K562 (cell line): ENCODE measurements around the gene INPP5K. TPM values are rescaled to one million over a fixed set of nuclear protein-coding genes. Genes with fewer than 3 reads are reported as not detected.

Source experiments
- ATAC-seq: fragments of 200-7000 bp; cut with Tn5 transposase; 3 replicates; pipeline ENCODE4 v1.9.1; 2020; ENCODE audit warnings: moderate library complexity
- BruUV-seq: library from RNA; stranded (reverse); fragments of 400-500 nt; replicated peaks from 2 replicates; lab custom pipeline; 2021; lab: Mats Ljungman, UMichigan
- CTCF ChIA-PET: fragments of 300-600 bp; formaldehyde crosslinking; extraction: SDS; loops from one replicate; lab custom pipeline; 2021; ENCODE audit warnings: low intra/inter-chr PET ratio; lab: Yijun Ruan, JAX
- POLR2A ChIA-PET: fragments of 300-600, 350-650 bp; sonication (Branson Sonifier 250); formaldehyde crosslinking; extraction: SDS; loops from one replicate; lab custom pipeline; 2021; ENCODE audit warnings: antibody characterized with exemption, inconsistent platforms; lab: Yijun Ruan, JAX
- DNase-seq, 4 experiments: peaks; one replicate each; pipeline versions ENCODE4 v3.0.0 to v3.0.0-alpha.2; 2011 to 2018; ENCODE audit warnings: low spot score in 3 of 4, mixed read lengths in 3 of 4; ENCODE audit errors: extremely low read depth in 1 of 4
- FAIRE-seq: peaks from 2 replicates; lab custom pipeline; 2011; peaks lifted over from hg19 to GRCh38; lab: Jason Lieb, UNC
- H2AFZ ChIP-seq: 2 replicates; pipeline ENCODE4 v1.6.0; 2011; ENCODE audit warnings: low read depth, low read length, control low read depth, inconsistent platforms
- H3K27ac ChIP-seq: fragments of 200-600 bp; 3 replicates; pipeline ENCODE4 v1.8.0; 2011; ENCODE audit warnings: low read depth, mild to moderate bottlenecking, control low read depth, inconsistent platforms, low read length, moderate library complexity, mixed read lengths; ENCODE audit errors: extremely low read depth
- H3K27me3 ChIP-seq, 2 experiments: fragments of 300-600 bp in 1 of 2; 2 replicates in 1 of 2; 3 replicates in 1 of 2; pipeline versions ENCODE4 v1.6.0 to v1.8.0; 2011; ENCODE audit warnings: inconsistent platforms in 2 of 2, low read length in 2 of 2, mild to moderate bottlenecking in 1 of 2, mixed read lengths in 1 of 2, moderate library complexity in 1 of 2; ENCODE audit not compliant: control insufficient read depth in 2 of 2, insufficient read depth in 2 of 2
- H3K36me3 ChIP-seq: fragments of 300-600 bp; 3 replicates; pipeline ENCODE4 v1.8.0; 2011; ENCODE audit warnings: mild to moderate bottlenecking, low read length, inconsistent platforms; ENCODE audit not compliant: control insufficient read depth, insufficient read depth
- H3K4me1 ChIP-seq, 2 experiments: fragments of 200-600 bp in 1 of 2; replicated peaks in 1 of 2; 2 replicates in 1 of 2; 3 replicates in 1 of 2; pipeline versions ENCODE4 v1.5.1 to v1.8.0; 2011; ENCODE audit warnings: inconsistent platforms in 2 of 2, low read length in 2 of 2, mild to moderate bottlenecking in 1 of 2, mixed read lengths in 1 of 2, moderate library complexity in 1 of 2; ENCODE audit not compliant: control insufficient read depth in 2 of 2, insufficient read depth in 2 of 2
- H3K4me2 ChIP-seq: 2 replicates; pipeline ENCODE4 v1.6.1; 2011; ENCODE audit warnings: low read length, control low read depth, inconsistent platforms, mixed read lengths; ENCODE audit not compliant: insufficient read depth
- H3K4me3 ChIP-seq: fragments of 200-600 bp; sonication (generic), shearing (Covaris generic); 2 replicates; pipeline ENCODE4 v1.5.1; 2016; ENCODE audit warnings: control low read depth, inconsistent platforms
- H3K79me2 ChIP-seq: fragments of 200-600 bp; 3 replicates; pipeline ENCODE4 v1.8.0; 2011; ENCODE audit warnings: low read length, inconsistent platforms; ENCODE audit not compliant: control insufficient read depth, insufficient read depth
- H3K9ac ChIP-seq, 2 experiments: 2 replicates each; pipeline versions ENCODE4 v1.6.0 to v1.6.1; 2011; ENCODE audit warnings: low read depth in 2 of 2, low read length in 2 of 2, control low read depth in 1 of 2, inconsistent platforms in 1 of 2, mild to moderate bottlenecking in 1 of 2, mixed read lengths in 1 of 2; ENCODE audit not compliant: insufficient read depth in 1 of 2
- H3K9me1 ChIP-seq: one replicate; pipeline ENCODE4 v1.6.0; 2011; ENCODE audit warnings: inconsistent platforms, mild to moderate bottlenecking, low read length, moderate library complexity; ENCODE audit not compliant: control insufficient read depth, insufficient read depth
- H3K9me3 ChIP-seq: replicated peaks from 2 replicates; pipeline ENCODE4 v1.5.1; 2011; ENCODE audit warnings: low read depth, low read length, inconsistent platforms; ENCODE audit not compliant: control insufficient read depth, insufficient read depth
- H4K20me1 ChIP-seq: replicated peaks from 2 replicates; pipeline ENCODE4 v1.6.1; 2011; ENCODE audit warnings: low read length, inconsistent platforms, mixed read lengths; ENCODE audit not compliant: control insufficient read depth, insufficient read depth
- CXXC5 ChIP-seq: fragments of 250-450 bp; sonication (Bioruptor Pico); IDR thresholded peaks from 2 replicates; pipeline ENCODE4 v1.8.0; 2022; ENCODE audit warnings: inconsistent platforms, mild to moderate bottlenecking, moderate library complexity
- ILK ChIP-seq: fragments of 450-650 bp; IDR thresholded peaks from 2 replicates; pipeline ENCODE4 v1.6.1; 2016; ENCODE audit warnings: missing genetic modification characterization, low read depth, mild to moderate bottlenecking, missing compliant biosample characterization, moderate library complexity, borderline replicate concordance
- PHF20 ChIP-seq: fragments of 450-650 bp; IDR thresholded peaks from 2 replicates; pipeline ENCODE4 v1.6.1; 2018; ENCODE audit not compliant: partially characterized antibody
- POLR2AphosphoS2 ChIP-seq: IDR thresholded peaks from 2 replicates; pipeline ENCODE4 v1.6.1; 2012; ENCODE audit warnings: low read length, improper control_type of control experiment
- POLR3A ChIP-seq: IDR thresholded peaks from 2 replicates; pipeline ENCODE4 v1.6.1; 2011; ENCODE audit warnings: borderline replicate concordance, mild to moderate bottlenecking, moderate library complexity; ENCODE audit not compliant: insufficient read length, insufficient read depth; ENCODE audit errors: extremely low read depth
- PPARD ChIP-seq: fragments of 250-450 bp; sonication (Bioruptor Pico); IDR thresholded peaks from 2 replicates; pipeline ENCODE4 v1.8.0; 2022; ENCODE audit warnings: inconsistent platforms, mild to moderate bottlenecking, moderate library complexity
- SREBF2 ChIP-seq: sonication (generic); formaldehyde crosslinking; IDR thresholded peaks from 2 replicates; pipeline ENCODE4 v1.4.0; 2020; ENCODE audit warnings: mild to moderate bottlenecking, missing genetic modification reagents
- TRIM28 ChIP-seq: fragments of 450-650 bp; IDR thresholded peaks from 2 replicates; pipeline ENCODE4 v1.6.1; 2017
- ZBTB26 ChIP-seq: fragments of 450-650 bp; formaldehyde crosslinking; IDR thresholded peaks from 2 replicates; pipeline ENCODE4 v1.4.0; 2022; ENCODE audit warnings: missing genetic modification characterization
- ZNF239 ChIP-seq: fragments of 250-450 bp; sonication (Bioruptor Pico); IDR thresholded peaks from 2 replicates; pipeline ENCODE4 v1.4.0; 2020; ENCODE audit warnings: mild to moderate bottlenecking
- ZNF740 ChIP-seq, 3 experiments: fragments of 200-800 bp in 1 of 3; sonication (Bioruptor generic) in 1 of 3; sonication (generic) in 1 of 3; formaldehyde crosslinking in 1 of 3; IDR thresholded peaks; 2 replicates each; pipeline versions ENCODE4 v1.6.1 to v1.8.0; 2016 to 2022; ENCODE audit warnings: mild to moderate bottlenecking in 2 of 3, missing compliant biosample characterization in 2 of 3, missing genetic modification characterization in 2 of 3, missing genetic modification reagents in 1 of 3
- WGBS: fragments of 100-300 bp; shearing (Covaris generic); methylation state at CpG from one replicate; pipeline ENCODE4 v1.1.6; 2016; ENCODE audit warnings: low coverage, mixed read lengths; ENCODE audit not compliant: insufficient coverage; ENCODE audit errors: missing lambda C conversion rate; 5-methylcytosine and 5-hydroxymethylcytosine counted together
- in situ Hi-C: fragments of 300-500 bp; cut with MboI; formaldehyde crosslinking; loops from 4 replicates; pipeline ENCODE4 v1.15.0; 2018; ENCODE audit warnings: inconsistent platforms, mixed read lengths
- intact Hi-C: fragments of 100-400 bp; cut with micrococcal nuclease; formaldehyde crosslinking; loops from 2 replicates; pipeline ENCODE4 v1.14.2; 2022
- polyA plus RNA-seq, 8 experiments: library from polyadenylated mRNA; depleted of rRNA in 4 of 8; stranded (reverse) in 5 of 8; unstranded in 3 of 8; fragments of >200 nt; fragmentation: Nextera tagmentation in 2 of 8; fragmentation: Illumina TruSeq in 1 of 8; extraction: Ambion mirVana in 2 of 8; extraction: Trizol in 1 of 8; gene quantifications; 2 replicates each; pipeline versions ENCODE4 v1.2.1 to v1.2.3, GENCODE V29; 2011 to 2014; ENCODE audit warnings: inconsistent platforms in 1 of 8, missing spikeins in 1 of 8
- total RNA-seq, 7 experiments: library from RNA; depleted of rRNA in 6 of 7; stranded (reverse); fragments of >200 nt in 6 of 7; fragmentation: Illumina TruSeq in 2 of 7; extraction: Trizol in 2 of 7; gene quantifications; 2 replicates each; pipeline versions ENCODE4 v1.2.1 to v1.2.3, GENCODE V29; 2011 to 2021; ENCODE audit warnings: low replicate concordance in 1 of 7

Gene INPP5K
- total and polyA plus RNA-seq, 9 of the 15 experiments (the other 6 are each of a cell fraction or from before 2014, with no cell fraction given): 0.63 to 15.1 (median 10.1) TPM

DNA sequence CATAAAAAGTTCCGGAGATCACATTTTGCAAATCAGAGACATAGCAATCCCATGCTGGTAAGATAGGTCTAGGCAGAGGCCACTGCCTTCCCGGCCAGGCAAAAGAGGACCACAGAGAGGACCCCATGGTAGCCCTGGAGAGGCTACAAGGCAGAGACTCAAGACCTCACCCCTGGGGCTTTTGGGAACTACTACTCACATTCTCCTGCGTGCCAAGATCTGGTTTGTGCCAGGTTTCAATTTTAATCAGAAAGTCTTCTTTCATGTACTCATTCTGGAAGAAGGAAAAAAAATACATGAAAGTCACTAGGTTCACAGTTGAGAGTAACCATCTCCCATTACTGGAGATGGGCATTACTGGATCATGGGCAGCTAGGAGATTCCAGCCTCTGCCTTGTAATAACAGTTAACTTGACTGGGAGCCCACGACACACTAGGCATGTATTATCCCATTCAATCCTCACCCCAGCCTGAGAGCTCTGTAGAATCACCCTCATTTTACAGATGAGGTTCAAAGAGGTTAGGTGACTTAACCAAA, 25.0 kb upstream of the INPP5K start (continued):
- no peak for TF ChIP-seq ZBTB26 (CRISPR knock-in tag)
- TF ChIP-seq, all 486 proteins: peak for 0

- 93% methylated on average over 15 of the region's 15 CpGs for WGBS
- TF ChIP-seq ZNF740 (CRISPR knock-in tag; IDR thresholded peaks at IDR 0.05) (no peak), ZNF740 (tag; IDR thresholded peaks at IDR 0.05) (no peak), ILK (tag) (no peak), TRIM28 (no peak), POLR2AphosphoS2 (no peak), PPARD (no peak), SREBF2 (CRISPR knock-in tag) (no peak), ZNF239 (no peak), POLR3A (no peak), PHF20 (no peak), CXXC5 (no peak)
- ATAC-seq: no peak
- ChIA-PET POLR2A (no interaction called here), CTCF (no interaction called here)
- H3K9me3 ChIP-seq: no peaks in the 10 kb centered on the region
- DNase-seq: no peak
- no peak overlapping the region for H3K4me2 ChIP-seq
- no TSS peak for BruUV-seq
- FAIRE-seq: no peak
- intact Hi-C loops (no loop called here), in situ Hi-C loops (no loop called here)
- H3K4me1 ChIP-seq: no peaks in the 10 kb centered on the region
- H3K79me2 ChIP-seq: no peaks in the 10 kb centered on the region
- H3K9ac ChIP-seq: no peak overlapping the region
- peaks cover 68% of the 10 kb centered on the region; the same call in 2 of the 3 replicates for H3K36me3 ChIP-seq
- no peak overlapping the region for H3K4me3 ChIP-seq
- no peak overlapping the region for H3K27ac ChIP-seq
- no peak overlapping the region for H2AFZ ChIP-seq
- H4K20me1 ChIP-seq: no peaks in the 10 kb centered on the region
- H3K27me3 ChIP-seq: no peaks in the 10 kb centered on the region
- no peaks in the 10 kb centered on the region for H3K9me1 ChIP-seq
Measured at GRCh38 chr17:1539811-1540210, 23.4 kb upstream of the INPP5K start.
